Chondrocyte (in vitro differentiated cells): ENCODE data around the gene GTF2F1. TPM values are rescaled to one million over a fixed set of nuclear protein-coding genes. Genes with fewer than 3 reads are reported as not detected.

Source experiments
- DNase-seq: peaks from one replicate; pipeline ENCODE4 v3.0.0; 2021; ENCODE audit warnings: mixed read lengths, low spot score
- H3K27ac Mint-ChIP-seq: one replicate; pipeline ENCODE4 v1.8.0; 2021; ENCODE audit warnings: mild to moderate bottlenecking, moderate library complexity, mixed read lengths; ENCODE audit not compliant: unreplicated experiment
- H3K27me3 Mint-ChIP-seq: 2 replicates; pipeline ENCODE4 v1.8.0; 2021; ENCODE audit warnings: low read depth, mixed read lengths
- H3K36me3 Mint-ChIP-seq: 2 replicates; pipeline ENCODE4 v1.8.0; 2021; ENCODE audit warnings: low read depth, mixed read lengths
- H3K4me1 Mint-ChIP-seq: 2 replicates; pipeline ENCODE4 v1.8.0; 2021; ENCODE audit warnings: low read depth, mild to moderate bottlenecking, mixed read lengths
- H3K4me3 Mint-ChIP-seq: one replicate; pipeline ENCODE4 v1.8.0; 2021; ENCODE audit warnings: mild to moderate bottlenecking, moderate library complexity, mixed read lengths; ENCODE audit not compliant: unreplicated experiment
- H3K9me3 Mint-ChIP-seq: 2 replicates; pipeline ENCODE4 v1.8.0; 2021; ENCODE audit warnings: low read depth, mixed read lengths
- CTCF ChIP-seq: fragments of 200-600 bp; sonication (generic); IDR thresholded peaks from 2 replicates; pipeline ENCODE4 v1.5.0; 2021; ENCODE audit warnings: antibody characterized with exemption, mild to moderate bottlenecking, moderate library complexity
- long read RNA-seq: library from polyadenylated mRNA; stranded (forward); transcript quantifications from one replicate; pipeline ENCODE4 v2.0.0, GENCODE V29; 2021
- total RNA-seq: library from RNA; stranded (reverse); gene quantifications from 3 replicates; pipeline ENCODE4 v1.2.1, GENCODE V29; 2021

Gene GTF2F1
- total RNA-seq: 58.8 to 64.0 TPM (median 60.4 TPM) in 3 replicates
- long read RNA-seq, transcript GTF2F1-201 (13 exons, 2,731 nt): major isoform, 49 of 59 reads
- long read RNA-seq, partial matches to known transcripts: 5 of 59 reads
- long read RNA-seq, other reads (novel, unspliced or antisense): 5 of 59 reads

- no peaks in the 10 kb centered on the region for H3K27me3 Mint-ChIP-seq
Observed at GRCh38 chr19:6393074-6393982, at the start of gene GTF2F1. Gene GTF2F1, minus strand, starts transcription at chr19:6393164. Its CDS starts 169 bp downstream, at chr19:6392995.

GRCh38 chr19:6442087-6442688, 49.2 kb upstream of the GTF2F1 start:
- no peaks in the 10 kb centered on the region for H3K27me3 Mint-ChIP-seq
- no peak for DNase-seq
- peaks cover 3% of the 10 kb centered on the region for H3K9me3 Mint-ChIP-seq
- no peak for TF ChIP-seq CTCF
- peaks cover 11% of the 10 kb centered on the region for H3K36me3 Mint-ChIP-seq
- no peaks in the 10 kb centered on the region for H3K4me1 Mint-ChIP-seq
- no peak overlapping the region for H3K4me3 Mint-ChIP-seq
- no peak overlapping the region for H3K27ac Mint-ChIP-seq

More at GRCh38 chr19:6393074-6393982, at the start of gene GTF2F1:
- Mint-ChIP-seq H3K36me3 (peaks cover 8% of the 10 kb centered on the region), H3K4me3 (peak within 1 kb of the TSS; percentile 90), H3K27ac (peak within 1 kb of the TSS; percentile 94), H3K9me3 (no peaks in the 10 kb centered on the region), H3K4me1 (peaks cover 28% of the 10 kb centered on the region)
- peak; percentile 97 for DNase-seq
- peak; percentile 34 for TF ChIP-seq CTCF

GRCh38 chr19:6440905-6441304, 47.9 kb upstream of the GTF2F1 start:
- Mint-ChIP-seq H3K36me3 (peaks cover 5% of the 10 kb centered on the region), H3K4me1 (no peaks in the 10 kb centered on the region), H3K27me3 (no peaks in the 10 kb centered on the region), H3K9me3 (no peaks in the 10 kb centered on the region), H3K4me3 (no peak overlapping the region), H3K27ac (no peak overlapping the region)
- DNase-seq: no peak
- TF ChIP-seq CTCF: no peak

DNA sequence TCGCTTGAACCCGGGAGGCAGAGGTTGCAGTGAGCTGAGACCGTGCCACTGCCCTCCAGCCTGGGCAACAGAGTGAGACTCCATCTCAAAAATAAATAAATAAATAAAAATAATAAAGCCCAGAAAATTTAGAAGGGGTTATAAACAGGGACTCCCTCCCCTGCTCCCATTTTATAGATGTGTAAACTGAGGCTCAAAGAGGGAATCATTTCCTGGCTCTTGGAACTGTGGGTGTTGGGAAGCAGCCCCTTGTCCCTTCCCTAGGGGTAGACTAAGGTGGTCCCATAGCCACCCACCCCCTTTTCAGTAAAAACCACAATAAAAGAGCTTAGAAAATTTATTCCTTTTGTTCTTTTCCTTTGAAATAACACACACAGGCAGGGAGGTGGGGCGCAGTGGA, 46.8 kb upstream of the GTF2F1 start:
- DNase-seq: no peak
- peaks cover 4% of the 10 kb centered on the region for H3K36me3 Mint-ChIP-seq
- no peaks in the 10 kb centered on the region for H3K9me3 Mint-ChIP-seq
- no peaks in the 10 kb centered on the region for H3K4me1 Mint-ChIP-seq
- no peak overlapping the region for H3K27ac Mint-ChIP-seq
- H3K4me3 Mint-ChIP-seq: no peak overlapping the region
- H3K27me3 Mint-ChIP-seq: no peaks in the 10 kb centered on the region
- TF ChIP-seq CTCF: no peak

- Mint-ChIP-seq H3K27ac (no peak within 1 kb of the TSS), H3K36me3 (no peaks in the 10 kb centered on the region), H3K27me3 (peaks cover 2% of the 10 kb centered on the region), H3K4me1 (no peaks in the 10 kb centered on the region), H3K4me3 (no peak within 1 kb of the TSS), H3K9me3 (no peaks in the 10 kb centered on the region)
- no peak for DNase-seq
- no peak for TF ChIP-seq CTCF
Observed at GRCh38 chr19:6433663-6434062, 40.7 kb upstream of the GTF2F1 start, which contains the start of gene SLC25A41. Gene SLC25A41, minus strand, starts transcription at chr19:6433763. Its CDS starts 70 bp downstream, at chr19:6433693.
